ENCODE data around the gene PRPF31.

DNA sequence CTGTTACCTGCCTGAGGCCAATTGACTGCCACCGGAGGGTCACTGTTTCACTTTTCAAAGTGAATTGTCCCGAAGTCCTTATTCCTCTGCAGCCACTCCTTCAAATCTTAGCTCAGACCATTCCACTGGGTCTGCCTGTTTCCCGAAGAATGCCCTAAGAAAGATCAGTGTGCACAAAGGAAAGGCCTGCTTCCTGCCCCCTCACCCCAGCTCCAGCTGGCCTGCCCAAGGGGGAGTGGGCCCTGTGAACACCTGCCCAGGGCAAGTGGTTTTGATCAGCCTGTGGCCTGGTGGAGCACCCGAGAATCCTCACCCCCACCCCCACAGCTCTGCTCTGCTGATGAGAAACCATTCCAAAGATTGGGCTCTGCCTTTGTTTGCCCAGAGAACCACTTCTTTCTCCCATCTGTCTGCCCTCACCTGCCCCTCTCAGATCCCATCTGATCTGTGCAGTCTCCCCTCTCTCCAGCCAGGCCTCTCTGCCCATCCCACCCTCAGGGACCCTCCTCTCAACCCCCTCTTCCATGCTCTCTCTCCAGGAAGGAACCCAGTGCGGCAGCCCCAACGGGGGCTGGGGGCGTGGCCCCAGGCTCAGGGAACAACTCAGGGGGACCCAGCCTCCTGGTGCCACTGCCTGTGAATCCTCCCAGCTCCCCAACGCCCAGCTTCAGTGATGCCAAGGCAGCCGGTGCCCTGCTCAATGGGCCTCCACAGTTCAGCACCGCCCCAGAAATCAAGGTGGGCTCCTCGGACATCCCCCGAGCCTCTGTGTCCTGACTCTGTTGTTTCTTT, 33.7 kb downstream of the PRPF31 start:
- TF ChIP-seq, protein P1, sequence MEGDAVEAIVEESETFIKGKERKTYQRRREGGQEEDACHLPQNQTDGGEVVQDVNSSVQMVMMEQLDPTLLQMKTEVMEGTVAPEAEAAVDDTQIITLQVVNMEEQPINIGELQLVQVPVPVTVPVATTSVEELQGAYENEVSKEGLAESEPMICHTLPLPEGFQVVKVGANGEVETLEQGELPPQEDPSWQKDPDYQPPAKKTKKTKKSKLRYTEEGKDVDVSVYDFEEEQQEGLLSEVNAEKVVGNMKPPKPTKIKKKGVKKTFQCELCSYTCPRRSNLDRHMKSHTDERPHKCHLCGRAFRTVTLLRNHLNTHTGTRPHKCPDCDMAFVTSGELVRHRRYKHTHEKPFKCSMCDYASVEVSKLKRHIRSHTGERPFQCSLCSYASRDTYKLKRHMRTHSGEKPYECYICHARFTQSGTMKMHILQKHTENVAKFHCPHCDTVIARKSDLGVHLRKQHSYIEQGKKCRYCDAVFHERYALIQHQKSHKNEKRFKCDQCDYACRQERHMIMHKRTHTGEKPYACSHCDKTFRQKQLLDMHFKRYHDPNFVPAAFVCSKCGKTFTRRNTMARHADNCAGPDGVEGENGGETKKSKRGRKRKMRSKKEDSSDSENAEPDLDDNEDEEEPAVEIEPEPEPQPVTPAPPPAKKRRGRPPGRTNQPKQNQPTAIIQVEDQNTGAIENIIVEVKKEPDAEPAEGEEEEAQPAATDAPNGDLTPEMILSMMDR (IDR thresholded peaks at IDR 0.05): no peak
- TF ChIP-seq POLR2A (IDR thresholded peaks at IDR 0.05): no peak
